ENCODE measurements around the gene CWC25.
A peak's percentile ranks its signal among the peaks of the same experiment; 100 is the strongest.

CWC25 gene

DNA sequence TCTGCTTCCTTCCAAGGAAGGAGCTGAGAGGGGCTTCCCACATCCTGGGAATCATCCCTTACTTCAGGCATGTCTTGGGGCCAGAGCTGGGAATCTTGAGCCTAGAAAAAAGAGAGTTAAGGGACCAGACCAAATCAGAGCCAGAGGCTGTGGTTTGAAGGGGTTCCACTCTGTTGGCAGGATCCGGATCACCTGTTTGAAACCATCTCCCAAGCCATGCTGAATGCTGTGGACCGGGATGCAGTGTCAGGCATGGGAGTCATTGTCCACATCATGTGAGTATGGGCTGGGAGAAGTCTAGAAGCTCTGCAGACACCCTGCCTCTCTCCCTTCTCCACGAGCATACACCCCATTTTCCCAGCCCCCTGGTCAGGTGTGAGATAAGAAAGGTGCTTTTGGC, 62.9 kb downstream of the CWC25 start:
- H3K4me3 ChIP-seq (replicated peaks; ENCODE audit: low read depth, low read length): no peak overlapping the region
- TF ChIP-seq, protein P1, sequence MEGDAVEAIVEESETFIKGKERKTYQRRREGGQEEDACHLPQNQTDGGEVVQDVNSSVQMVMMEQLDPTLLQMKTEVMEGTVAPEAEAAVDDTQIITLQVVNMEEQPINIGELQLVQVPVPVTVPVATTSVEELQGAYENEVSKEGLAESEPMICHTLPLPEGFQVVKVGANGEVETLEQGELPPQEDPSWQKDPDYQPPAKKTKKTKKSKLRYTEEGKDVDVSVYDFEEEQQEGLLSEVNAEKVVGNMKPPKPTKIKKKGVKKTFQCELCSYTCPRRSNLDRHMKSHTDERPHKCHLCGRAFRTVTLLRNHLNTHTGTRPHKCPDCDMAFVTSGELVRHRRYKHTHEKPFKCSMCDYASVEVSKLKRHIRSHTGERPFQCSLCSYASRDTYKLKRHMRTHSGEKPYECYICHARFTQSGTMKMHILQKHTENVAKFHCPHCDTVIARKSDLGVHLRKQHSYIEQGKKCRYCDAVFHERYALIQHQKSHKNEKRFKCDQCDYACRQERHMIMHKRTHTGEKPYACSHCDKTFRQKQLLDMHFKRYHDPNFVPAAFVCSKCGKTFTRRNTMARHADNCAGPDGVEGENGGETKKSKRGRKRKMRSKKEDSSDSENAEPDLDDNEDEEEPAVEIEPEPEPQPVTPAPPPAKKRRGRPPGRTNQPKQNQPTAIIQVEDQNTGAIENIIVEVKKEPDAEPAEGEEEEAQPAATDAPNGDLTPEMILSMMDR (IDR thresholded peaks at IDR 0.05; ENCODE audit: low read depth, low read length, missing control alignments): no peak

DNA sequence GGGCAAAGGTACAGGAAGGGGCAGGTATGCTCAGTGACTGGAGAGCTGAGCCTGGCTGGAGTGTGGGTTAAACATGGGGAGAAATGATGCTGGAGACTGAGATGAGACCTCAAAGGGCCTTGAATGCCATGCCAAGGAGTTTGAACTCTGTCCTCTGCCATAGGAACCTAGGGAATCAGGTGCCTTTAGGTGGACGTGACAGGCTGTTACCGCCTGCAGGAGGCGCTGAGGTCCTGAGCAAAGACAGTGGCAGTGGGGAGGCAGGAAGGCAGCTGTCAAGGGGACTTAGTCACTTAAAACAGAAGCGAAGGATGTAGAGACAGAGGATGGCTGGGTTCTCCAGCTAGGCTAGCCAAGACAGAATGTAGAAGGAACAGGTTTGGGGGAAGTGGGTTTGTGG, 63.5 kb downstream of the CWC25 start:
- TF ChIP-seq, protein P1 (IDR thresholded peaks at IDR 0.05; ENCODE audit: low read depth, low read length, missing control alignments): peak; percentile 57
- DNase-seq (ENCODE audit: extremely low read depth, low read depth): no peak

More for the DNA sequence above, 62.9 kb downstream of the CWC25 start:
- DNase-seq (ENCODE audit: extremely low read depth, low read depth): no peak

DNA sequence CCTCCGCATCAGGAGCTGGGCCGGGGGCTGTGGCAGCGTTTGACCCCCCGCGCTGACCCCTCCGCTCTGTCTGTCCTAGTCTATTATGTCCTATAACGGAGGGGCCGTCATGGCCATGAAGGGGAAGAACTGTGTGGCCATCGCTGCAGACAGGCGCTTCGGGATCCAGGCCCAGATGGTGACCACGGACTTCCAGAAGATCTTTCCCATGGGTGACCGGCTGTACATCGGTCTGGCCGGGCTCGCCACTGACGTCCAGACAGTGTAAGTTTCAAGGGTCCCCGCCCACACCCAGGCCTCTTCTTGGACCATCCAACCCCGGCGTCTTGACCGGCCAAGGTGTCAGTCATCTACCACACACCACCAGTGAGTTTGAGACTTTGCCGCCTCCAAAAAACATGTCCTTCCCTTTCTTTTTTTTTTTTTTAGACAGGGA, 72.0 kb downstream of the CWC25 start:
- H3K4me3 ChIP-seq (replicated peaks; ENCODE audit: low read depth, low read length): peak overlapping the region; percentile 99
- no peak for DNase-seq (ENCODE audit: extremely low read depth, low read depth)
- TF ChIP-seq, protein P1 (IDR thresholded peaks at IDR 0.05; ENCODE audit: low read depth, low read length, missing control alignments): no peak

More for the DNA sequence above, 63.5 kb downstream of the CWC25 start:
- H3K4me3 ChIP-seq (replicated peaks; ENCODE audit: low read depth, low read length): no peak overlapping the region

DNA sequence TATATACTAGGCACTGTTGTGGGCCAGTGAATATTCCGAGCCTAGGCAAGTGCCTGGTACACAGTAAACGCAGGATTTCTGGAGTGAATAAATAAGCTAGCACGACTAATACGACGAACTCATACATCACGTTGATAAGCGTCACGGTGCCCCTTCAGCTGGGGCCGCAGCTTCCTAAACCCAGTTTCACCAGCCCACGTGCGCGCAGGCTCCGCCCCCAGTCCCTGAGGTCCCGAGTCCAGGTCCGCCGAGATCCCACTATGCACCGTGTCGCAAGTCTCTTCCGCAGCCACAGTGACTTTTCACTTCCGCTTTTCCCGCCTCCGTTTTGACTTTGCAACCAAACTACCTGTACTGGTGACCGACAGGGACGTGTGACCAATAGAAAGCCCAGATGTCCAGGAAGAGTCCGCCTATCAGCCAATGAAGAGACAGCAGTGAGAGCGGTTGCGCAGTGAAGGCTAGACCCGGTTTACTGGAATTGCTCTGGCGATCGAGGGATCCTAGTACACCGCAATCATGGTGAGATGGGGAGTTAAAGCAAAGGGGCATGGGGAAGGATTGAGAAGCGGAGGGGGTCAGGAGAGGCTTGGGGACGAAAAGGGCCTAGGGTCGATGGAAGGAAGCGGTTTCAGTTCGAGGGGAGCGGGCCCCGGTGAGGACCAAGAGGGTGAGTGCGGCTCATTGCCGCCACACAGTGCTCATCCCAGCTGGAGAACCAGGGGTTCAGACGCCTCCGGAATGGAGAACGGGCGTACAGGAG, 72.6 kb downstream of the CWC25 start, which contains the start of gene PSMB3:
Gene PSMB3, plus strand, starts transcription at position 434 of the 763 bp plus-strand sequence. Its CDS starts 86 bp downstream, at position 520.
- DNase-seq (ENCODE audit: extremely low read depth, low read depth): peak; percentile 100
- H3K4me3 ChIP-seq (replicated peaks; ENCODE audit: low read depth, low read length): peak within 1 kb of the TSS; percentile 99
- TF ChIP-seq, protein P1 (IDR thresholded peaks at IDR 0.05; ENCODE audit: low read depth, low read length, missing control alignments): no peak

DNA sequence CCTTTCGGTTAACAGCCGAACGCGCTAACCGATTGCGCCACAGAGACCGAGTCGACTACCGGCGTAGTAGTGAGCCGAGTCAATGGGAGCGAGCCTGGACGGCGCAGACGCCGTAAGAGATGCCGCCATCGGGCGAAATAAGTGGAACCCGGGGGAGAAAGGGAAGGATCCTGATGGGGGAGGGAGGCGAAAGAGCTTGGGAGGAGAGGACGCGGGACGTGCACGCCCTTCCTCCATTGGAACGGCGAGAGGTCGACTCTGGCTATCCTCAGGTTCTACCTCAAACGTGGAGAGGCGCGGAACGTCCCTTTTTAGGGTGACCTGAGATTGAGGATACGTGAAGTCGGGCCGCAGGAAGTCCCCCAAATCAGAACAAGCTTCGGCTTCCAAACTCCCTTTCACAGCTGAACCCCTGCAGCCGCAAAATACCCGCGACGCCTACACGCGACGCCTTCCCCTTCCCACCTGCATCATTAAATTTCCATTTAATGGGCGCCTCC, 73.3 kb downstream of the CWC25 start:
- peak overlapping the region; percentile 99 for H3K4me3 ChIP-seq (replicated peaks; ENCODE audit: low read depth, low read length)
- TF ChIP-seq, protein P1 (IDR thresholded peaks at IDR 0.05; ENCODE audit: low read depth, low read length, missing control alignments): no peak
- DNase-seq (ENCODE audit: extremely low read depth, low read depth): peak; percentile 65

DNA sequence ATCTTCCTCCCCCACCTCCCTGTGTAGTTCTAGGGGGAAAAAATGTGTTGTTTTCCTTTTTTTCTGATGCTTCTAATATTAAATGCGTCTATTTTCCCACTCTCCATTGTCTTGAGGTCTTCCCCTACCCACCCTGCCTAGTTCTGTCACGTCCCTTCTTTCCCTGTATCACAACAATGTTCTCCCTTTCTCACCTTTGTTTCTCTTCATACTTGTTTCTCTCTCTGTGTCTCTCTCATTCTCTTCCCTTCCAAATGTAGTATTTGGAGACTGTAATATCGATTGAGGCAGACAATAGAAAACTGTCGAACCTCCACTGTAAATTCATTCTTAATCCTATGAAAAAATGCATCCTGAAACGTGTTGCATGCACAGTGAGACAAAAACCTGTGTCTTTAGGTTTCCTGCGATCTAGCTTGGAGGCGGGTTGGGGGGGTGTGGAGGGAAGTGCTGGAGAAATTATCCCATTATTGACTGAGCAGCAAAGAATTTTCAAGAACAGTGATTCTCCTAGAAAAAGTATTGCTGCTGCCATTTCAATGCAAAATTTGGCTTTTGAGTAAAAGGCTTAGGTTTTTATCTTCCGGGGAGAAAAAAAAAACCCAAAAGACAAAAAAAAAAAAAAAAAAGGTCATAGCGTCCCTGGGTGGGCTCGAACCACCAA, 73.8 kb downstream of the CWC25 start:
- H3K4me3 ChIP-seq (replicated peaks; ENCODE audit: low read depth, low read length): peak overlapping the region; percentile 99
- DNase-seq (ENCODE audit: extremely low read depth, low read depth): no peak
- TF ChIP-seq, protein P1 (IDR thresholded peaks at IDR 0.05; ENCODE audit: low read depth, low read length, missing control alignments): no peak

All from HFF-Myc (cell line).